WTC11 (cell line): ENCODE measurements around the gene HECW1.

ENCODE experiments used
- E2F4 ChIP-seq: sonication (generic); formaldehyde crosslinking; IDR thresholded peaks from 2 replicates; pipeline ENCODE4 v1.8.1; 2022; ENCODE audit warnings: low read depth, mild to moderate bottlenecking, moderate library complexity, missing genetic modification reagents, borderline replicate concordance
- GABPB1 ChIP-seq: sonication (generic); formaldehyde crosslinking; IDR thresholded peaks from 2 replicates; pipeline ENCODE4 v1.8.1; 2023; ENCODE audit warnings: mild to moderate bottlenecking, missing genetic modification reagents
- IRF1 ChIP-seq: sonication (generic); formaldehyde crosslinking; IDR thresholded peaks from 2 replicates; pipeline ENCODE4 v1.8.0; 2023; ENCODE audit warnings: missing genetic modification reagents
- MAX ChIP-seq: sonication (generic); formaldehyde crosslinking; IDR thresholded peaks from 2 replicates; pipeline ENCODE4 v1.8.0; 2022; ENCODE audit warnings: mild to moderate bottlenecking, missing genetic modification reagents
- SP1 ChIP-seq: sonication (generic); formaldehyde crosslinking; conservative IDR thresholded peaks from 2 replicates; pipeline ENCODE4 v1.8.1; 2022; ENCODE audit warnings: missing genetic modification reagents

GRCh38 chr7:43163885-43164284, 51.4 kb downstream of the HECW1 start:
- no peak for TF ChIP-seq E2F4 (CRISPR knock-in tag)
- no peak for TF ChIP-seq IRF1 (CRISPR knock-in tag)
- TF ChIP-seq MAX: no peak
- no peak for TF ChIP-seq GABPB1
- TF ChIP-seq SP1 (CRISPR knock-in tag): no peak
